ENCODE results near the gene MAPRE2. TPM values are rescaled to one million over a fixed set of nuclear protein-coding genes. Genes with fewer than 3 reads are reported as not detected.

Gene MAPRE2
- total RNA-seq, 1 donor from 2014 or later = 22.4 TPM

DNA sequence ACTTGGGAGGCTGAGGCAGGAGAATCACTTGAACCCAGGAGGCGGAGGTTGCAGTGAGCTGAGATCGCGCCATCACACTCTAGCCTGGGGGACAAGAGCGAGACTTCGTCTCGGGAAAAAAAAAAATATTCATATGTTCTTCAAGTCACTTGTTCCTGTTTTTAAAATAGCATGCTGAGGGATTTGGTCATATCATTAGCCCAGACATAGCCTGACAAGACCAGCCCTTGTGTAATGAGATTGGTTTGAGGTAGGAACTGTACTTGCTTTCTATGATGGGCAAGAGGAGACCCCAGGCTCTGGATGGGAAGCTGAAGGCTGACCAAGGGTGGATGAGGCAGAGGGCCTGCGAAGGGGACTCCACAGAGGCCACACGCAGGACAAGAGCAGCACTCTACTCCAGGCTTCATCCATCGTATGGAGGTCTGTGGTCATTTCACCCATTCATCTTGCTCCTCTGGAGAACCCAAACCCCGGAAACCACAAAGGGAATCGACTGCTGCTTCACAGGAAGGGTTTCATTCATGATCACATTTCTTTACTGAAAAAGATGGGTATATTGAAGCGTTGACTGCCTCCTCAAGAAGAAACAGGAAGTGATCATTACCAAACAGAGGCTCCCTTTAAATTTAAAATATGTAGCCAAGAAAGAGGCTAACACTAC is 112.5 kb downstream of the MAPRE2 start:
- intact Hi-C loops (cut with DNase I) = no loop called here
- H3K36me3 ChIP-seq = no peaks in the 10 kb centered on the region
- DNase-seq (ENCODE audit: low spot score in 2 of 2) = no peak
- TF ChIP-seq, protein P1, sequence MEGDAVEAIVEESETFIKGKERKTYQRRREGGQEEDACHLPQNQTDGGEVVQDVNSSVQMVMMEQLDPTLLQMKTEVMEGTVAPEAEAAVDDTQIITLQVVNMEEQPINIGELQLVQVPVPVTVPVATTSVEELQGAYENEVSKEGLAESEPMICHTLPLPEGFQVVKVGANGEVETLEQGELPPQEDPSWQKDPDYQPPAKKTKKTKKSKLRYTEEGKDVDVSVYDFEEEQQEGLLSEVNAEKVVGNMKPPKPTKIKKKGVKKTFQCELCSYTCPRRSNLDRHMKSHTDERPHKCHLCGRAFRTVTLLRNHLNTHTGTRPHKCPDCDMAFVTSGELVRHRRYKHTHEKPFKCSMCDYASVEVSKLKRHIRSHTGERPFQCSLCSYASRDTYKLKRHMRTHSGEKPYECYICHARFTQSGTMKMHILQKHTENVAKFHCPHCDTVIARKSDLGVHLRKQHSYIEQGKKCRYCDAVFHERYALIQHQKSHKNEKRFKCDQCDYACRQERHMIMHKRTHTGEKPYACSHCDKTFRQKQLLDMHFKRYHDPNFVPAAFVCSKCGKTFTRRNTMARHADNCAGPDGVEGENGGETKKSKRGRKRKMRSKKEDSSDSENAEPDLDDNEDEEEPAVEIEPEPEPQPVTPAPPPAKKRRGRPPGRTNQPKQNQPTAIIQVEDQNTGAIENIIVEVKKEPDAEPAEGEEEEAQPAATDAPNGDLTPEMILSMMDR (IDR thresholded peaks at IDR 0.05) = no peak
- H3K4me1 ChIP-seq = no peaks in the 10 kb centered on the region
- no peaks in the 10 kb centered on the region for H3K27me3 ChIP-seq
- no peak overlapping the region for H3K27ac ChIP-seq
- H3K4me3 ChIP-seq = no peak overlapping the region
- no peaks in the 10 kb centered on the region for H3K9me3 ChIP-seq

DNA sequence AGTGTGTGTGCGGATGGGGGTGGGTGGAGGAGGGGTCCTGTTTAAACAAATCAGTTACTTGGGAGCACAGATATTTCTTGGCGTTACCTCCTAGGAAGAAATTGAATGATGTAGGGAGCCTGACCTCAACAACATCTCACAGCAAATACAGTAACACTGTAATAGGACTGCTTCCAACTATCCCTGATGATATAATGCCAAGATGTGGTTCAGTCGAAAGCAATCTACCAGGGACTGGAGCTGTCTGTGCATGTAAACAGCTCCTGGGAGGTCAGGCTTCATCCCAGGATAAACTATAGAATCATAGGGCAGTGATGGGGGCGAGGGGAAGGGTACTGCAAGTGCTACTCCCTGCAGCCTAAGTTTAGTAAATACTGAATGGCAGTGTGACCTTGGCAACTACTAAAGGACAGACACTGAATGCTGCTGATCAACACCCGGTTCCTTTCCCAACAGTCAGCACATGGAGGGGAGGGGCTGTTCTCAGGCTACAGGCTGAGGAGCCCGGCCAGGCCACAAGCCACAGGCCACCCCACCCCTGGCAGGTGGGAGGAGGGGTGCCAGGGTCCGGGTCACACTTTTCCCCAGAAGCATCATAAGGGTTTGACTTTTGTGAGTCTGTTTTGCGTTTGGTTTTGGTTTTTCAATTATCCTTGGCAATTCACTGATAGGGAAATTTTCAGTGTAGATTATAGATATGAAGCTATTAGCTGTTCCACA is 114.3 kb downstream of the MAPRE2 start:
- no peaks in the 10 kb centered on the region for H3K4me1 ChIP-seq
- intact Hi-C loops (cut with DNase I) = no loop called here
- no peaks in the 10 kb centered on the region for H3K9me3 ChIP-seq
- no peak overlapping the region for H3K4me3 ChIP-seq
- no peak for DNase-seq (ENCODE audit: low spot score in 2 of 2)
- TF ChIP-seq, protein P1 (IDR thresholded peaks at IDR 0.05) = no peak
- no peak overlapping the region for H3K27ac ChIP-seq
- H3K36me3 ChIP-seq = no peaks in the 10 kb centered on the region
- no peaks in the 10 kb centered on the region for H3K27me3 ChIP-seq

DNA sequence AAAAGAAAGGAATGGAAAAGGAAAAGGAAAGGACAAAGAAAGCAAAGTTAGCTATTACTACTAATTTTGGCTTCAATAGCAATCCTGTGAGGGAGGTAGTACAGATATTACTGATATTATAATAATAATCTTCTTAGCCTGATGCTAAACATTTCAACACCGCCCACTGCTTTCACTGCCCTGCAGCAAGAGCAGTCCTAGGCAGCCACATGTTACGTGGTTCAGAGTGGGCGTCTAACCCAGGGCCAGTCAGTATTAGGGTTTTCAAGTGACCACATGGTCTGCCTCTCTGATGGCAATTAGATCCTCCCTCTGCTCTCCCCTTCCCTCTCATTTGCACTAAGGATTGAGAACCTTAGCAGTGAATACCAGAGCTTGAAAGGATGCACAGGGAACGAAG is 116.0 kb downstream of the MAPRE2 start:
- TF ChIP-seq, protein P1 (IDR thresholded peaks at IDR 0.05) = no peak
- DNase-seq (ENCODE audit: low spot score in 2 of 2) = no peak
- intact Hi-C loops (cut with DNase I) = no loop called here

DNA sequence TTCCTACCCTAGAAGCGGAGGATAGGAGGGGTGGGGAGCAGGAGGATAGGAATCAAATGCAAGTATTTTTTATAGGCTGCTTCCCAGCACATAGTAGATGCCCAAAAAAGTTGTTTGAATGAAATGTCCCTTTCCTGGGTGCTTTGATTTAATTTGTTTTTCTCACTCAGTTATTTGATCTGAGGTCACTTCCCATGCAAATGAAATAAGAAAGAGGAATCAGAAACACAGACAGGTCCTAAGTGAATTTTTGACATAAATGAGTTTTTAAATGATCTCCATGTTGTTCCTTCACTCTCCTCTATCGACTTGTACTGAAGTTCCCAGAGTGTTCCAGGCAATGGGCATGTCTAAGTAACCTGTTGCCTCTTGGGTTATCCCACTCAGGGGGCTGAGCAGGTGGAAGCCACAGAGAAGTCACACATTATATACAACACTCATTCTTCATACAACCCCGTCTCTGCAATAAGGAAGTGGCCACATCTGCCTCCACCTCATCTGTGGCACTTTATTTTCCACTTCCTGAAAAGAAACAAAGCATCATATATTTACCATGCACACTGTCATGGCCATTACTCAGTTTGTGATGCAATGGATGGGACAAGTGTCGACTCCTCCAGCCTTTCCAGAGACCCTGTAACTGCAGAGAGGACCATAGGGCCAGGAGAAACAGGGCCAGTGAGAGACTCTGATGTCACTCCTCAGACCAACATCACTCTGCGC is 117.7 kb downstream of the MAPRE2 start:
- TF ChIP-seq, protein P1 (IDR thresholded peaks at IDR 0.05) = no peak
- no peaks in the 10 kb centered on the region for H3K27me3 ChIP-seq
- DNase-seq (ENCODE audit: low spot score in 2 of 2) = no peak
- H3K4me1 ChIP-seq = no peaks in the 10 kb centered on the region
- no peak overlapping the region for H3K27ac ChIP-seq
- H3K4me3 ChIP-seq = no peak overlapping the region
- no peaks in the 10 kb centered on the region for H3K9me3 ChIP-seq
- no peaks in the 10 kb centered on the region for H3K36me3 ChIP-seq
- intact Hi-C loops (cut with DNase I) = no loop called here

More for the DNA sequence above, 116.0 kb downstream of the MAPRE2 start:
- Histone ChIP-seq H3K4me1 (no peaks in the 10 kb centered on the region), H3K36me3 (no peaks in the 10 kb centered on the region), H3K27ac (no peak overlapping the region), H3K27me3 (no peaks in the 10 kb centered on the region), H3K9me3 (no peaks in the 10 kb centered on the region), H3K4me3 (no peak overlapping the region)

DNA sequence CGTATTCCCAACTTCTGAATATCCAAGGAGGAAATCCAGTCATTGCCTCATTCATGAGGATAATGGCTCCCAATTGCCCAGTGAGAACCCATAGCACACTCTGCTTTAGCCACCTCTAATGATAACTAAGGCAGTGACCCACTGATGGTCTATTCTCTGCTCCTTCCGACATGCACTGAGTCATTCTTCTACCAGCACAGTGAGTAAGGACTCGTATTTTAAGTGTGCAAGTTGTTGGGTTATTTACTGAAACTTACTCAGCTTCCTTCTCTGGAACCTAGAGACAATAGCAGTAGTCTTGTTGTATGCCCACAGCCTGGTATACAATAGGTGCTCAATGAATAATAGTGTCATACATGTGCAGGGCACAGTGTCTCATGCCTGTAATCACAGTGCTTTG is 118.6 kb downstream of the MAPRE2 start:
- TF ChIP-seq, protein P1 (IDR thresholded peaks at IDR 0.05) = no peak
- intact Hi-C loops (cut with DNase I) = no loop called here
- no peaks in the 10 kb centered on the region for H3K27me3 ChIP-seq
- H3K9me3 ChIP-seq = no peaks in the 10 kb centered on the region
- H3K4me3 ChIP-seq = no peak overlapping the region
- no peak overlapping the region for H3K27ac ChIP-seq
- no peaks in the 10 kb centered on the region for H3K36me3 ChIP-seq
- DNase-seq (ENCODE audit: low spot score in 2 of 2) = no peak
- H3K4me1 ChIP-seq = no peaks in the 10 kb centered on the region
